K562 (cell line): ENCODE results near the gene ITGA7. TPM values are rescaled to one million over a fixed set of nuclear protein-coding genes. Genes with fewer than 3 reads are reported as not detected.

Source experiments
- DACH1 ChIP-seq: fragments of 450-650 bp; IDR thresholded peaks from 2 replicates; pipeline ENCODE4 v1.6.1; 2018; ENCODE audit not compliant: partially characterized antibody
- JUN ChIP-seq, 2 experiments: sonication (generic) in 1 of 2; formaldehyde crosslinking in 1 of 2; IDR thresholded peaks; 2 replicates each; pipeline versions ENCODE4 v1.6.1 to v1.8.0; 2012 to 2022; ENCODE audit warnings: borderline replicate concordance in 2 of 2, mild to moderate bottlenecking in 2 of 2, improper control_type of control experiment in 1 of 2, low read depth in 1 of 2, low read length in 1 of 2, missing genetic modification reagents in 1 of 2
- MAZ ChIP-seq, 2 experiments: fragments of 450-650 bp in 1 of 2; sonication (generic) in 1 of 2; formaldehyde crosslinking; IDR thresholded peaks in 1 of 2; conservative IDR thresholded peaks in 1 of 2; 2 replicates each; pipeline versions ENCODE4 v1.4.0 to v1.5.0; 2020; ENCODE audit warnings: mild to moderate bottlenecking in 1 of 2, missing genetic modification reagents in 1 of 2
- NR2C1 ChIP-seq, 2 experiments: fragments of 450-650 bp; IDR thresholded peaks; 2 replicates each; pipeline ENCODE4 v1.6.1; 2017; ENCODE audit warnings: mild to moderate bottlenecking in 2 of 2, antibody characterized with exemption in 1 of 2, inconsistent platforms in 1 of 2, missing compliant biosample characterization in 1 of 2, missing genetic modification characterization in 1 of 2
- POLR2AphosphoS2 ChIP-seq: IDR thresholded peaks from 2 replicates; pipeline ENCODE4 v1.6.1; 2012; ENCODE audit warnings: low read length, improper control_type of control experiment
- ZEB2 ChIP-seq: fragments of 450-650 bp; IDR thresholded peaks from 2 replicates; pipeline ENCODE4 v1.6.1; 2016
- ZNF124 ChIP-seq: sonication (generic); formaldehyde crosslinking; IDR thresholded peaks from 2 replicates; pipeline ENCODE4 v1.8.1; 2022; ENCODE audit warnings: missing genetic modification reagents
- polyA plus RNA-seq, 8 experiments: library from polyadenylated mRNA; depleted of rRNA in 4 of 8; stranded (reverse) in 5 of 8; unstranded in 3 of 8; fragments of >200 nt; fragmentation: Nextera tagmentation in 2 of 8; fragmentation: Illumina TruSeq in 1 of 8; extraction: Ambion mirVana in 2 of 8; extraction: Trizol in 1 of 8; gene quantifications; 2 replicates each; pipeline versions ENCODE4 v1.2.1 to v1.2.3, GENCODE V29; 2011 to 2014; ENCODE audit warnings: inconsistent platforms in 1 of 8, missing spikeins in 1 of 8
- total RNA-seq, 7 experiments: library from RNA; depleted of rRNA in 6 of 7; stranded (reverse); fragments of >200 nt in 6 of 7; fragmentation: Illumina TruSeq in 2 of 7; extraction: Trizol in 2 of 7; gene quantifications; 2 replicates each; pipeline versions ENCODE4 v1.2.1 to v1.2.3, GENCODE V29; 2011 to 2021; ENCODE audit warnings: low replicate concordance in 1 of 7
- TF ChIP-seq, protein P1 (sequence below): fragments of 200-600 bp; sonication (generic); IDR thresholded peaks from one replicate; pipeline ENCODE4 v1.6.1; 2012; ENCODE audit warnings: mild to moderate bottlenecking, low read depth, low read length, inconsistent platforms
- TF ChIP-seq, protein P2 (sequence below): sonication (generic); formaldehyde crosslinking; IDR thresholded peaks from 2 replicates; pipeline ENCODE4 v1.8.1; 2023; ENCODE audit warnings: missing genetic modification reagents, mild to moderate bottlenecking, borderline replicate concordance

Gene ITGA7
- total and polyA plus RNA-seq, 9 of the 15 experiments (the other 6 are each of a cell fraction or from before 2014, with no cell fraction given) = 0.11 to 2.3 (median 0.56) TPM; not detected in 1

DNA sequence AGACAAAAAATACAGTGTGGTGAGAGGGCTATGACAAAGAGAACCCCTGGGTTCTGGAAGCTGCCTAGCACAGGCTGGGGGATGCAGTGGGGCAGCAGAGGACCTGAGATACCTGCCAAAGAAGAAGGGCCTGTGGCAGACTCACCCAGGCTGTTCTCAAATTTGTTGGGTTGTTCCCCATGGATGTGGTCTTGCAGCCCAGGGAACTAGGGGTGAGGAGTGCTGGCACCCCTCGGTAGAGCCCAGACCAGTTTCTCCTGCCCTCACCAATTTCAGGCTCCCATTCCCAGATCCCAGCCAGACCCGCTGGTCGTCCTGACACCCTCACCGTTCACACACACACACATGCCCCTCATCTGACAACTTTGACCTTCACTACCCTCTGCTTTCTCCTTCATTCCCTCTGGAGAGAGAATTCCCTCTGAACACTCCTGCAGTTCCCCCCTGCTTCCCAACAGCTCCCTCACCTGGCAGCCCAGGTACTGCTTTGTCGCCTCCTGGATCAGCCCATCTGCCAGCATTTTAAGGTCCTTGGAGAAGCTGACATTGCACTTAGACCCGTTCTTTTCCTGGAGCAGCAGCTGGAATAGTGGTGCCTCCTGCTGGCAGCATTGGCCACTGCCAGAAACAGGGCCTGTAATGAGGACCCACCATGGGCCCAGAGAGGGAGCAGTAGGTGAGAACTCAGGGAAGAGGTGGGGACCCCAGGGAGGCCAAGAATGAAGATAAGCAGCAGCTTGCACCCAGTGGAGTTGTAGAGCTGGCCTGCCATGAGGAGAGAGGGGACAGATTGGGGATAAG is 29.3 kb upstream of the ITGA7 start (continued):
- TF ChIP-seq, protein P1, sequence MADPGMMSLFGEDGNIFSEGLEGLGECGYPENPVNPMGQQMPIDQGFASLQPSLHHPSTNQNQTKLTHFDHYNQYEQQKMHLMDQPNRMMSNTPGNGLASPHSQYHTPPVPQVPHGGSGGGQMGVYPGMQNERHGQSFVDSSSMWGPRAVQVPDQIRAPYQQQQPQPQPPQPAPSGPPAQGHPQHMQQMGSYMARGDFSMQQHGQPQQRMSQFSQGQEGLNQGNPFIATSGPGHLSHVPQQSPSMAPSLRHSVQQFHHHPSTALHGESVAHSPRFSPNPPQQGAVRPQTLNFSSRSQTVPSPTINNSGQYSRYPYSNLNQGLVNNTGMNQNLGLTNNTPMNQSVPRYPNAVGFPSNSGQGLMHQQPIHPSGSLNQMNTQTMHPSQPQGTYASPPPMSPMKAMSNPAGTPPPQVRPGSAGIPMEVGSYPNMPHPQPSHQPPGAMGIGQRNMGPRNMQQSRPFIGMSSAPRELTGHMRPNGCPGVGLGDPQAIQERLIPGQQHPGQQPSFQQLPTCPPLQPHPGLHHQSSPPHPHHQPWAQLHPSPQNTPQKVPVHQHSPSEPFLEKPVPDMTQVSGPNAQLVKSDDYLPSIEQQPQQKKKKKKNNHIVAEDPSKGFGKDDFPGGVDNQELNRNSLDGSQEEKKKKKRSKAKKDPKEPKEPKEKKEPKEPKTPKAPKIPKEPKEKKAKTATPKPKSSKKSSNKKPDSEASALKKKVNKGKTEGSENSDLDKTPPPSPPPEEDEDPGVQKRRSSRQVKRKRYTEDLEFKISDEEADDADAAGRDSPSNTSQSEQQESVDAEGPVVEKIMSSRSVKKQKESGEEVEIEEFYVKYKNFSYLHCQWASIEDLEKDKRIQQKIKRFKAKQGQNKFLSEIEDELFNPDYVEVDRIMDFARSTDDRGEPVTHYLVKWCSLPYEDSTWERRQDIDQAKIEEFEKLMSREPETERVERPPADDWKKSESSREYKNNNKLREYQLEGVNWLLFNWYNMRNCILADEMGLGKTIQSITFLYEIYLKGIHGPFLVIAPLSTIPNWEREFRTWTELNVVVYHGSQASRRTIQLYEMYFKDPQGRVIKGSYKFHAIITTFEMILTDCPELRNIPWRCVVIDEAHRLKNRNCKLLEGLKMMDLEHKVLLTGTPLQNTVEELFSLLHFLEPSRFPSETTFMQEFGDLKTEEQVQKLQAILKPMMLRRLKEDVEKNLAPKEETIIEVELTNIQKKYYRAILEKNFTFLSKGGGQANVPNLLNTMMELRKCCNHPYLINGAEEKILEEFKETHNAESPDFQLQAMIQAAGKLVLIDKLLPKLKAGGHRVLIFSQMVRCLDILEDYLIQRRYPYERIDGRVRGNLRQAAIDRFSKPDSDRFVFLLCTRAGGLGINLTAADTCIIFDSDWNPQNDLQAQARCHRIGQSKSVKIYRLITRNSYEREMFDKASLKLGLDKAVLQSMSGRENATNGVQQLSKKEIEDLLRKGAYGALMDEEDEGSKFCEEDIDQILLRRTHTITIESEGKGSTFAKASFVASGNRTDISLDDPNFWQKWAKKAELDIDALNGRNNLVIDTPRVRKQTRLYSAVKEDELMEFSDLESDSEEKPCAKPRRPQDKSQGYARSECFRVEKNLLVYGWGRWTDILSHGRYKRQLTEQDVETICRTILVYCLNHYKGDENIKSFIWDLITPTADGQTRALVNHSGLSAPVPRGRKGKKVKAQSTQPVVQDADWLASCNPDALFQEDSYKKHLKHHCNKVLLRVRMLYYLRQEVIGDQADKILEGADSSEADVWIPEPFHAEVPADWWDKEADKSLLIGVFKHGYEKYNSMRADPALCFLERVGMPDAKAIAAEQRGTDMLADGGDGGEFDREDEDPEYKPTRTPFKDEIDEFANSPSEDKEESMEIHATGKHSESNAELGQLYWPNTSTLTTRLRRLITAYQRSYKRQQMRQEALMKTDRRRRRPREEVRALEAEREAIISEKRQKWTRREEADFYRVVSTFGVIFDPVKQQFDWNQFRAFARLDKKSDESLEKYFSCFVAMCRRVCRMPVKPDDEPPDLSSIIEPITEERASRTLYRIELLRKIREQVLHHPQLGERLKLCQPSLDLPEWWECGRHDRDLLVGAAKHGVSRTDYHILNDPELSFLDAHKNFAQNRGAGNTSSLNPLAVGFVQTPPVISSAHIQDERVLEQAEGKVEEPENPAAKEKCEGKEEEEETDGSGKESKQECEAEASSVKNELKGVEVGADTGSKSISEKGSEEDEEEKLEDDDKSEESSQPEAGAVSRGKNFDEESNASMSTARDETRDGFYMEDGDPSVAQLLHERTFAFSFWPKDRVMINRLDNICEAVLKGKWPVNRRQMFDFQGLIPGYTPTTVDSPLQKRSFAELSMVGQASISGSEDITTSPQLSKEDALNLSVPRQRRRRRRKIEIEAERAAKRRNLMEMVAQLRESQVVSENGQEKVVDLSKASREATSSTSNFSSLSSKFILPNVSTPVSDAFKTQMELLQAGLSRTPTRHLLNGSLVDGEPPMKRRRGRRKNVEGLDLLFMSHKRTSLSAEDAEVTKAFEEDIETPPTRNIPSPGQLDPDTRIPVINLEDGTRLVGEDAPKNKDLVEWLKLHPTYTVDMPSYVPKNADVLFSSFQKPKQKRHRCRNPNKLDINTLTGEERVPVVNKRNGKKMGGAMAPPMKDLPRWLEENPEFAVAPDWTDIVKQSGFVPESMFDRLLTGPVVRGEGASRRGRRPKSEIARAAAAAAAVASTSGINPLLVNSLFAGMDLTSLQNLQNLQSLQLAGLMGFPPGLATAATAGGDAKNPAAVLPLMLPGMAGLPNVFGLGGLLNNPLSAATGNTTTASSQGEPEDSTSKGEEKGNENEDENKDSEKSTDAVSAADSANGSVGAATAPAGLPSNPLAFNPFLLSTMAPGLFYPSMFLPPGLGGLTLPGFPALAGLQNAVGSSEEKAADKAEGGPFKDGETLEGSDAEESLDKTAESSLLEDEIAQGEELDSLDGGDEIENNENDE = no peak
- TF ChIP-seq NR2C1 (IDR thresholded peaks at IDR 0.05) = no peak
- no peak for TF ChIP-seq NR2C1 (tag; IDR thresholded peaks at IDR 0.05)
- 0 out of 2 replicates have a peak, but pooled peaks have one; percentile 33 for TF ChIP-seq ZEB2
- peak in 1 of 2 experiments; percentile 75; a peak in 2 of 4 replicates for TF ChIP-seq MAZ (CRISPR knock-in tag; conservative IDR thresholded peaks at IDR 0.05 in 1 of 2, IDR thresholded peaks at IDR 0.05 in 1 of 2)
- TF ChIP-seq ZNF124 (CRISPR knock-in tag) = no peak
- TF ChIP-seq, protein P2, sequence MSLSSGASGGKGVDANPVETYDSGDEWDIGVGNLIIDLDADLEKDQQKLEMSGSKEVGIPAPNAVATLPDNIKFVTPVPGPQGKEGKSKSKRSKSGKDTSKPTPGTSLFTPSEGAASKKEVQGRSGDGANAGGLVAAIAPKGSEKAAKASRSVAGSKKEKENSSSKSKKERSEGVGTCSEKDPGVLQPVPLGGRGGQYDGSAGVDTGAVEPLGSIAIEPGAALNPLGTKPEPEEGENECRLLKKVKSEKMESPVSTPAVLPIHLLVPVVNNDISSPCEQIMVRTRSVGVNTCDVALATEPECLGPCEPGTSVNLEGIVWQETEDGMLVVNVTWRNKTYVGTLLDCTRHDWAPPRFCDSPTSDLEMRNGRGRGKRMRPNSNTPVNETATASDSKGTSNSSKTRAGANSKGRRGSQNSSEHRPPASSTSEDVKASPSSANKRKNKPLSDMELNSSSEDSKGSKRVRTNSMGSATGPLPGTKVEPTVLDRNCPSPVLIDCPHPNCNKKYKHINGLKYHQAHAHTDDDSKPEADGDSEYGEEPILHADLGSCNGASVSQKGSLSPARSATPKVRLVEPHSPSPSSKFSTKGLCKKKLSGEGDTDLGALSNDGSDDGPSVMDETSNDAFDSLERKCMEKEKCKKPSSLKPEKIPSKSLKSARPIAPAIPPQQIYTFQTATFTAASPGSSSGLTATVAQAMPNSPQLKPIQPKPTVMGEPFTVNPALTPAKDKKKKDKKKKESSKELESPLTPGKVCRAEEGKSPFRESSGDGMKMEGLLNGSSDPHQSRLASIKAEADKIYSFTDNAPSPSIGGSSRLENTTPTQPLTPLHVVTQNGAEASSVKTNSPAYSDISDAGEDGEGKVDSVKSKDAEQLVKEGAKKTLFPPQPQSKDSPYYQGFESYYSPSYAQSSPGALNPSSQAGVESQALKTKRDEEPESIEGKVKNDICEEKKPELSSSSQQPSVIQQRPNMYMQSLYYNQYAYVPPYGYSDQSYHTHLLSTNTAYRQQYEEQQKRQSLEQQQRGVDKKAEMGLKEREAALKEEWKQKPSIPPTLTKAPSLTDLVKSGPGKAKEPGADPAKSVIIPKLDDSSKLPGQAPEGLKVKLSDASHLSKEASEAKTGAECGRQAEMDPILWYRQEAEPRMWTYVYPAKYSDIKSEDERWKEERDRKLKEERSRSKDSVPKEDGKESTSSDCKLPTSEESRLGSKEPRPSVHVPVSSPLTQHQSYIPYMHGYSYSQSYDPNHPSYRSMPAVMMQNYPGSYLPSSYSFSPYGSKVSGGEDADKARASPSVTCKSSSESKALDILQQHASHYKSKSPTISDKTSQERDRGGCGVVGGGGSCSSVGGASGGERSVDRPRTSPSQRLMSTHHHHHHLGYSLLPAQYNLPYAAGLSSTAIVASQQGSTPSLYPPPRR = no peak
- peak; percentile 61 for TF ChIP-seq DACH1
- 0 out of 2 replicates have a peak, but pooled peaks have one; percentile 31 for TF ChIP-seq JUN (IDR thresholded peaks at IDR 0.05; ENCODE audit: borderline replicate concordance, low read depth, low read length)
- TF ChIP-seq JUN (CRISPR knock-in tag; IDR thresholded peaks at IDR 0.05; ENCODE audit: borderline replicate concordance) = no peak
- TF ChIP-seq POLR2AphosphoS2 = no peak
